Upper lobe of right lung (tissue), 1 donor: ENCODE results near the gene SETD3. TPM values are rescaled to one million over a fixed set of nuclear protein-coding genes. Genes with fewer than 3 reads are reported as not detected.
A peak's percentile ranks its signal among the peaks of the same experiment; 100 is the strongest.

Source experiments
- ATAC-seq: fragments of 200-7000 bp; cut with Tn5 transposase; one replicate; pipeline ENCODE4 v1.9.1; 2020; ENCODE audit warnings: mild to moderate bottlenecking, moderate library complexity
- DNase-seq: peaks from one replicate; pipeline ENCODE4 v3.0.0-alpha.2; 2020
- H3K27ac ChIP-seq: fragments of 200-600 bp; one replicate; pipeline ENCODE4 v1.8.0; 2022
- H3K27me3 ChIP-seq: fragments of 200-600 bp; one replicate; pipeline ENCODE4 v1.8.0; 2022; ENCODE audit warnings: mild to moderate bottlenecking
- H3K36me3 ChIP-seq: fragments of 200-600 bp; one replicate; pipeline ENCODE4 v1.8.0; 2022
- H3K4me1 ChIP-seq: fragments of 200-600 bp; one replicate; pipeline ENCODE4 v1.8.0; 2022
- H3K4me3 ChIP-seq: fragments of 200-600 bp; one replicate; pipeline ENCODE4 v1.8.0; 2022; ENCODE audit warnings: mild to moderate bottlenecking
- H3K9me3 ChIP-seq: fragments of 200-600 bp; one replicate; pipeline ENCODE4 v1.8.0; 2022
- intact Hi-C: fragments of 100-400 bp; cut with DNase I; formaldehyde crosslinking; loops from one replicate; pipeline ENCODE4 v1.11.0; 2022
- total RNA-seq: library from RNA; stranded (reverse); fragmentation: NEBNext Ultra II Directional; extraction: Animal tissue kit (Norgen Biotek cat#: 25700); gene quantifications from one replicate; pipeline ENCODE4 v1.2.1, GENCODE V29; 2021
- TF ChIP-seq, protein P1 (sequence below): fragments of 200-600 bp; IDR thresholded peaks from one replicate; pipeline ENCODE4 v1.8.0; 2022; ENCODE audit warnings: antibody characterized with exemption
- donor health status: DM: no; HTN: yes; CAD: no; lungs with severe emphysema.

SETD3 gene
- total RNA-seq, 1 donor from 2014 or later = 90.3 TPM

DNA sequence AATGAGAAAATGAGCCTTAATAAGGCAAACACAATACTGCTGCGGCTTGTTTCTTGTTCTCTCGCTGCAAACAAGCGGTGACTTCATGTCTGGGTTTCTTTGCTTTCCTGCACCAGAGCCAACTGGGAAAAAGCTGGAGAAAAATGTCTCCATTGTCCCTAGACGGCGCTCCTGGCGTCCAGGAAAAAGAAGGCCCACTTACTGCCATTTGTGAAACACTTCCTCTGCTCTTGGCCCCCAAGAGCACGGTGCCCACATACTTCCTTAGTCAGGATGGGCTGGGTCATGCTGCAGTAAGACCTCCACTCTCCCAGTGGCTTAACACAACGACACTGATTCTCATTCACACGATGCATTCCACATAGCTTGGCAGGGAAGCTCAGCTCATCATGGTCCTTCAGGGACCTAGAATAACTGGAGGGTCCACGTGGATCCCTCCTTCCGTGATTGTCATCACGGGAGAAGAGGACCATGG is 122.7 kb downstream of the SETD3 start:
- Histone ChIP-seq H3K4me1 (no peaks in the 10 kb centered on the region), H3K27ac (no peak overlapping the region), H3K9me3 (no peaks in the 10 kb centered on the region), H3K36me3 (no peaks in the 10 kb centered on the region), H3K4me3 (no peak overlapping the region), H3K27me3 (no peaks in the 10 kb centered on the region)
- no peak for DNase-seq
- intact Hi-C loops = no loop called here
- no peak for ATAC-seq
- TF ChIP-seq, protein P1, sequence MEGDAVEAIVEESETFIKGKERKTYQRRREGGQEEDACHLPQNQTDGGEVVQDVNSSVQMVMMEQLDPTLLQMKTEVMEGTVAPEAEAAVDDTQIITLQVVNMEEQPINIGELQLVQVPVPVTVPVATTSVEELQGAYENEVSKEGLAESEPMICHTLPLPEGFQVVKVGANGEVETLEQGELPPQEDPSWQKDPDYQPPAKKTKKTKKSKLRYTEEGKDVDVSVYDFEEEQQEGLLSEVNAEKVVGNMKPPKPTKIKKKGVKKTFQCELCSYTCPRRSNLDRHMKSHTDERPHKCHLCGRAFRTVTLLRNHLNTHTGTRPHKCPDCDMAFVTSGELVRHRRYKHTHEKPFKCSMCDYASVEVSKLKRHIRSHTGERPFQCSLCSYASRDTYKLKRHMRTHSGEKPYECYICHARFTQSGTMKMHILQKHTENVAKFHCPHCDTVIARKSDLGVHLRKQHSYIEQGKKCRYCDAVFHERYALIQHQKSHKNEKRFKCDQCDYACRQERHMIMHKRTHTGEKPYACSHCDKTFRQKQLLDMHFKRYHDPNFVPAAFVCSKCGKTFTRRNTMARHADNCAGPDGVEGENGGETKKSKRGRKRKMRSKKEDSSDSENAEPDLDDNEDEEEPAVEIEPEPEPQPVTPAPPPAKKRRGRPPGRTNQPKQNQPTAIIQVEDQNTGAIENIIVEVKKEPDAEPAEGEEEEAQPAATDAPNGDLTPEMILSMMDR = no peak

DNA sequence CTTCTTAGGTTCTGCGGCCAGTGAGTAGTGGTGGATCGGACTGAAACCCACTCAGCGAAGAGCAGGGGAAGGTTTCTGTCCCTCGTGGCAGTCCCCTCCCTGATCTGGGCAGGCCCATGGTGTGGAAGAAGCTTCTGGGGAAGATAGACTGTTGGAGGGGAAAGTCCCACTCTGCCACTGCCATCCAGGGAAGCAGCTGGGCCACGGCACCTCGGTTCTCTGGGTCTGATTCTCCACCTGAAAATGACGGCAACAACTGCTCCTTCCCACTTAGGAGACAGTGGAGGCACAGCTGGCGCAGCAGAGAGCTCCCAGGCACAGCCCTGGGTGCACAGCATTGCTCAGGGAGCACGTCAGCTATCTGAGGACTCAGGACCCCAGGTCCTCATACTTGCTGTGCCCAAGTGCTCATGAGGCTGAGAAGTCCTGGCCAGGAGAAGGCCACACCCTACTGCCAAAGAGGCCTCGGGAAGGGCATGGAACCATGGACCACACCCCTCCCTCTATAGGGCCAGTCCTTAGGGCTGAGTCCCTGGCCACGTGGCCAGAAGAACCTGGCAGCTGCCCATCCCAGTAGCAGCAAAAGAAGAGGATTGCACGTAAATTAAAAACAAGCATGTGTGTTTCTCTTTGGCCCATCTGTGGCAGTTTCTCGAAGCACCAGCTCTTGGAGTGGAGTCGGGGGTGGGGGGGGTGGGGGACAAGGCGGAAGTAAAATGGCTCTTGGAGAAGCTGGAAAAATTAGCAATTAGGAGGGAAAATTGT is 123.3 kb downstream of the SETD3 start:
- H3K27me3 ChIP-seq = no peaks in the 10 kb centered on the region
- no peak for DNase-seq
- TF ChIP-seq, protein P1 = no peak
- intact Hi-C loops = no loop called here
- H3K27ac ChIP-seq = no peak overlapping the region
- no peaks in the 10 kb centered on the region for H3K36me3 ChIP-seq
- no peak for ATAC-seq
- no peak overlapping the region for H3K4me3 ChIP-seq
- no peaks in the 10 kb centered on the region for H3K9me3 ChIP-seq
- H3K4me1 ChIP-seq = no peaks in the 10 kb centered on the region

DNA sequence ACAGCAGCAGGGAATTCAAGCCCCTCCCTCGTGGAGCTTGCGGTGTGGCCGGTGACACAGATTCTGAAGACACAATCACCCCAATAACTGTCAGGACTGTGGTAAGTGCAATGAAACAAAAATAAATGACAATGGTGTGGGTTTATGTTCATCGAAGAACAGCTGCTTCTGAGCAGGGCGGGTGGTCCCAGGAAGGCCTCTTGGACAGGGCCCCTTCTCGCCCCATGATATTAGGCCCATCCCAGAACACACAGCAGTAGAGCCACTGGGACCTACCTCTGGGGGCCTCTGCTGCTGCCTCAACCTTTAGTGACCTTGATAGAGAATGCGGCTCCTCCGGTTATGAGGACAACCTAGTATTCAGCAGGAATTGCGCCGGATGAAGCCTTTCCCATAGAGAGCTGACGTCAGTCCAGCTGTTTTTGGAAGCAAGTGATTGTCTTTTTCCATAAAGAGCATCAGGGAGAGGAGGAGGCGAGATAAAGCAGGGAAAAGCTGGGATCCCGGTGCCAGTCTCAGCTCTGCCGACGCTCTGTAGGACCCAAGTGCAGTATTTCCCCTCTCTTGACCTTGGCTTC is 124.5 kb downstream of the SETD3 start:
- H3K27ac ChIP-seq = no peak overlapping the region
- intact Hi-C loops = no loop called here
- no peak overlapping the region for H3K4me3 ChIP-seq
- TF ChIP-seq, protein P1 = no peak
- no peaks in the 10 kb centered on the region for H3K36me3 ChIP-seq
- no peaks in the 10 kb centered on the region for H3K9me3 ChIP-seq
- DNase-seq (peak; percentile 11), ATAC-seq (no peak)
- no peaks in the 10 kb centered on the region for H3K27me3 ChIP-seq
- no peaks in the 10 kb centered on the region for H3K4me1 ChIP-seq

DNA sequence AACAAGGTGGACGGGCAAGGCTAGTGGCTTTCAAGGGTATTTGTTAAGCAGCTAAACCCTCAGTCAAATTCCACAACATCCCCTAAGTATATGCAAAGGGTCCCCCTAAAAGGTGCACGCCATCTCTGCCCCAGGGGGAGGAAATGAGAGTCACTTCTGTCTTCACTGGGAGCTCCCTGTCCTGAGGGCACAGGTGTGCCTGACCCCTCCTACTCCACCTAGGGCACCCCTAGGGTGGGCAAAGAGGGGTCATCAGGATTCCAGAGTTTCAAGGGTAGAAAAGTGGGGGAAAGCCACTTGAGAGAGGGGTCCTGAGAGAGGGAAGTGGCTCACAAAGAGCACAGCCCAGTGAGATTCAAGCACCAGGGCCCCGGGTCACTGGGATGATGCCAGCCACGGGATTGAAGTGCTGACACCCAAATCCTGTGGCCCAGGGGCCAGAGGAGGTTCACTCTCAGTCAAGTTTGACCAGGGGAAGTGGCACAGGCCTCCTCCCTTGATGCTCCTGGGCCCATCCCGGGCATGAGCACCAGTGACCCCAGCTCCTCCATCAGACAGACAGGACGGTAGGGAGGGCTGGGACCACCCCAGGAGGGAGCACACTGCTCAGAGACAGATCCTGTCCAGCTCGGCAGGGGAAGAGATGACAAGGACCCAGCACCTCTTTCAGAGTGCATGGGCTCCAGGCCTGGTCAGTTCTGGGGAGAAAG is 126.3 kb downstream of the SETD3 start:
- ATAC-seq = no peak
- DNase-seq = peak; percentile 57
- Histone ChIP-seq H3K27ac (no peak overlapping the region), H3K4me1 (no peaks in the 10 kb centered on the region), H3K27me3 (no peaks in the 10 kb centered on the region), H3K4me3 (no peak overlapping the region), H3K9me3 (no peaks in the 10 kb centered on the region), H3K36me3 (no peaks in the 10 kb centered on the region)
- intact Hi-C loops = no loop called here
- TF ChIP-seq, protein P1 = no peak

DNA sequence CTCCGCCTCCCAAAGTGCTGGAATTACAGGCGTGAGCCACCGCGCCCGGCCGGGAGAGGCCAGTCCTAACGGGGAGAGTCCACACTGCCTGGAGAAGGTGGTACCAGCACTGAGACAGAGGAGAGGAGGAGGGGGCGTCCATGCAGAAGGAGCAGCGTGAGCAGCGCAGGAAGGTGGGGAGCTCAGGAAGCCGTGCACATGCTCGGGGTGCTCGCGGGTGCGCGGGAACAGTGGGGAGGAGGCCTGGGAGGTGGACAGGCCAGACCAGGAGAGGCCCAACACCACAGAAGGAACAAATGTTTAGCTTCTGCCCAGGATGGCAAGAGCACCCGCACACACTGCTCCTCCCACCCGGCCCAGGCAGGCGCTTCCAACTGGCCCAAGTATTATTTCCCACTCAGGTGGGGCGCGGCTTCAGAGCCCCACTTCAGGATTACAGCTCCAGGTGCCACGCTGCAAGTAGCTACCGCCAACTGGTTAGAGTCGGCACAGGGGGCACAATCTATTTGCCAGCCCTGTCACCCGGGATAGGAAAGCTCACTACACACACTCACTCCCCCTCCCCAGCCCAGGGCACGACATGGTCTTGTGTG is 127.9 kb downstream of the SETD3 start:
- no peaks in the 10 kb centered on the region for H3K9me3 ChIP-seq
- ATAC-seq (no peak), DNase-seq (peak; percentile 40)
- intact Hi-C loops = no loop called here
- H3K27ac ChIP-seq = no peak overlapping the region
- H3K4me3 ChIP-seq = no peak overlapping the region
- H3K4me1 ChIP-seq = no peaks in the 10 kb centered on the region
- H3K36me3 ChIP-seq = no peaks in the 10 kb centered on the region
- no peaks in the 10 kb centered on the region for H3K27me3 ChIP-seq
- TF ChIP-seq, protein P1 = no peak
